ENCODE measurements around the gene GOLGA3. TPM values are rescaled to one million over a fixed set of nuclear protein-coding genes. Genes with fewer than 3 reads are reported as not detected.

The GOLGA3 gene
- total RNA-seq, 3 donors from 2014 or later, result 51.7 to 76.7 (median 58.5) TPM

- Histone ChIP-seq H3K27ac (no peak overlapping the region), H3K36me3 (no peaks in the 10 kb centered on the region), H3K9me3 (no peaks in the 10 kb centered on the region), H3K27me3 (no peaks in the 10 kb centered on the region), H3K4me1 (no peaks in the 10 kb centered on the region), H3K4me3 (no peak overlapping the region)
- intact Hi-C loops (cut with DNase I; ENCODE audit: low total_unique reads), result no loop called here
- no peak for DNase-seq (ENCODE audit: low spot score in 2 of 2)
- TF ChIP-seq POLR2A (IDR thresholded peaks at IDR 0.05) (no peak), POLR2AphosphoS5 (IDR thresholded peaks at IDR 0.05) (no peak), CTCF (IDR thresholded peaks at IDR 0.05) (no peak)
Measured at GRCh38 chr12:132728502-132728901, 100.2 kb downstream of the GOLGA3 start.

- no peaks in the 10 kb centered on the region for H3K9me3 ChIP-seq
- TF ChIP-seq POLR2AphosphoS5 (IDR thresholded peaks at IDR 0.05) (no peak), CTCF (IDR thresholded peaks at IDR 0.05) (no peak), POLR2A (IDR thresholded peaks at IDR 0.05) (no peak)
- no peak overlapping the region for H3K4me3 ChIP-seq
- no peak for DNase-seq (ENCODE audit: low spot score in 2 of 2)
- intact Hi-C loops (cut with DNase I; ENCODE audit: low total_unique reads), result no loop called here
- no peaks in the 10 kb centered on the region for H3K4me1 ChIP-seq
- no peaks in the 10 kb centered on the region for H3K36me3 ChIP-seq
- H3K27ac ChIP-seq, result no peak overlapping the region
- no peaks in the 10 kb centered on the region for H3K27me3 ChIP-seq
Measured at GRCh38 chr12:132727091-132727794, 101.4 kb downstream of the GOLGA3 start.

GRCh38 chr12:132726386-132726785 is 102.3 kb downstream of the GOLGA3 start:
- no peaks in the 10 kb centered on the region for H3K9me3 ChIP-seq
- H3K4me3 ChIP-seq, result no peak overlapping the region
- intact Hi-C loops (cut with DNase I; ENCODE audit: low total_unique reads), result no loop called here
- no peak for DNase-seq (ENCODE audit: low spot score in 2 of 2)
- H3K4me1 ChIP-seq, result no peaks in the 10 kb centered on the region
- TF ChIP-seq POLR2AphosphoS5 (IDR thresholded peaks at IDR 0.05) (no peak), CTCF (IDR thresholded peaks at IDR 0.05) (no peak), POLR2A (IDR thresholded peaks at IDR 0.05) (no peak)
- no peaks in the 10 kb centered on the region for H3K36me3 ChIP-seq
- no peaks in the 10 kb centered on the region for H3K27me3 ChIP-seq
- H3K27ac ChIP-seq, result no peak overlapping the region

GRCh38 chr12:132724506-132725241 is 104.0 kb downstream of the GOLGA3 start:
- no peaks in the 10 kb centered on the region for H3K36me3 ChIP-seq
- no peak for TF ChIP-seq CTCF (IDR thresholded peaks at IDR 0.05)
- no peak for TF ChIP-seq POLR2AphosphoS5 (IDR thresholded peaks at IDR 0.05)
- TF ChIP-seq POLR2A (IDR thresholded peaks at IDR 0.05), result no peak
- no peaks in the 10 kb centered on the region for H3K27me3 ChIP-seq
- intact Hi-C loops (cut with DNase I; ENCODE audit: low total_unique reads), result no loop called here
- H3K27ac ChIP-seq, result no peak overlapping the region
- no peak for DNase-seq (ENCODE audit: low spot score in 2 of 2)
- H3K4me1 ChIP-seq, result no peaks in the 10 kb centered on the region
- no peak overlapping the region for H3K4me3 ChIP-seq
- no peaks in the 10 kb centered on the region for H3K9me3 ChIP-seq

- TF ChIP-seq POLR2A (IDR thresholded peaks at IDR 0.05), result no peak
- TF ChIP-seq POLR2AphosphoS5 (IDR thresholded peaks at IDR 0.05), result no peak
- no peak for TF ChIP-seq CTCF (IDR thresholded peaks at IDR 0.05)
- Histone ChIP-seq H3K4me1 (no peaks in the 10 kb centered on the region), H3K36me3 (no peaks in the 10 kb centered on the region), H3K27me3 (no peaks in the 10 kb centered on the region), H3K27ac (no peak overlapping the region), H3K9me3 (no peaks in the 10 kb centered on the region), H3K4me3 (no peak overlapping the region)
- intact Hi-C loops (cut with DNase I; ENCODE audit: low total_unique reads), result no loop called here
- no peak for DNase-seq (ENCODE audit: low spot score in 2 of 2)
Measured at GRCh38 chr12:132723764-132724140, 104.9 kb downstream of the GOLGA3 start.
